OCI-M1 (cell line): Measurements from ENCODE around the gene ACTMAP.

Source experiments
- DNase-seq: peaks from one replicate; lab custom pipeline; 2025; lab: John Stamatoyannopoulos, UW

The ACTMAP gene

DNA sequence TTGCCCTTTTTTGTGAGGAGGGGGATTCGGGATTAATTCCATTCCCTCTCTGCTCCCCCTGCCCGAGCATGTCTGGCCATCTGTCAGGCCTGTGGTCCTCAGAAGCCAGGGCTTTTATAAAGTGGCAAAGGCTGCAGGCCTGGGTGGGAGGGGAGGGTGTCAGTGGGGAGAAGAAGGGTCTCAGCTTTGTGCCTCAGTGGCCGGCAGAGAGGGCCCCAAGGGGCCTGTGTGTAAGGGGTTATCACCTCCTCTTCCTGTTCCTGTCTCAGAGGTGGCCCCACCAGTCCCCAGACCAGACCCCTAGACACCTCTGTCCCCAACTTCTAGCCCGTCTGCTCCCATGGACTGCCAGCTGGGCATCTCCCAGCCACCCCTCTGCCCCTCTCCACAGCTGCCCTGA, 56.4 kb downstream of the ACTMAP start:
- DNase-seq = no peak

DNA sequence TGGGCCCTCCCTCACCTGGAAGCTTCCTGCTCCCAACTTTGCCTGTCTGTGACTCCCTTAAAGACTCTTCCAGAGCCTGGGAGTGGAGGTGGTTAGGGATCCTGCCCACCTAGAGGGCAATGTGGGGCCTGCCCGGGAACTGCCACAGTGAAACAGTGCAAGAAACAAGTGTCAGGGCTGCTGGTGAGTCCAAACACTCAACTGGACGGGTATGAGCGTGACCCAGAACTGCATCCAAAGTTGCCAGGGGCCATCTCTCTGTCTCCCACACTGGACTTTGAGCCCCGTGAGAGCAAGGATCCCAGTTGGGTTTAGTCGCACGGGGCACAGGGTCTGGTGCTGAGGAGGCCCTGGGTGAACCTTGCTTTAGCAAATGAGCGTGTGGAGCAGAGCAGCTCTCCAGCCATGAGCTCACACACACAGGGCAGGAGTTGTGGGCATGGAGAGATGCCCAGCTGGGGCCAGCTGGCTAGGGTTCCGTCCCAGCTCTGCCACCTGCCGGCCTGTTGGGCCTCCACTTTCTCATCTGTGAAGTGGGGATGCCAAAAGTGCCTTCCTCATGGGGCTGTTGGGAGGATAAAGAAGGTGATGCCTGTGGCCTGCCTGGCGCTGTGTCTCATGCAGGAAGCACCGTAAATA, 57.0 kb downstream of the ACTMAP start:
- no peak for DNase-seq

DNA sequence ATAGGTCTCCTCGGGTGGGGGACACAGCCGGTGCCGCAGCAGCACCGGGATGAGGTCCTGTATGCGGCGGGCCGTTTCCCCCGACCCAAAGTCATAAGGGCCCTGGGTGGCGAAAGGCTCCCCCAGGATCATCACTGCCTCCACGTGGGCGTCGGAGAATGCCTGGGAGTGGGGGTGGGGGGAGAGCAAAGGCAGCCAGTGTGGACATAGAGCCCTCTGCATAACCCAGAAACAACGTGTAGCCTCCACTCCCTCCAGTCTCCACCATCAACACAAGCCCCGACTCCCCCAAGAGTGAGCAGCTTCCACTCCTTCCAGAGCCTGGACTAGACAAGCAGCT, 58.1 kb downstream of the ACTMAP start:
- DNase-seq = no peak

DNA sequence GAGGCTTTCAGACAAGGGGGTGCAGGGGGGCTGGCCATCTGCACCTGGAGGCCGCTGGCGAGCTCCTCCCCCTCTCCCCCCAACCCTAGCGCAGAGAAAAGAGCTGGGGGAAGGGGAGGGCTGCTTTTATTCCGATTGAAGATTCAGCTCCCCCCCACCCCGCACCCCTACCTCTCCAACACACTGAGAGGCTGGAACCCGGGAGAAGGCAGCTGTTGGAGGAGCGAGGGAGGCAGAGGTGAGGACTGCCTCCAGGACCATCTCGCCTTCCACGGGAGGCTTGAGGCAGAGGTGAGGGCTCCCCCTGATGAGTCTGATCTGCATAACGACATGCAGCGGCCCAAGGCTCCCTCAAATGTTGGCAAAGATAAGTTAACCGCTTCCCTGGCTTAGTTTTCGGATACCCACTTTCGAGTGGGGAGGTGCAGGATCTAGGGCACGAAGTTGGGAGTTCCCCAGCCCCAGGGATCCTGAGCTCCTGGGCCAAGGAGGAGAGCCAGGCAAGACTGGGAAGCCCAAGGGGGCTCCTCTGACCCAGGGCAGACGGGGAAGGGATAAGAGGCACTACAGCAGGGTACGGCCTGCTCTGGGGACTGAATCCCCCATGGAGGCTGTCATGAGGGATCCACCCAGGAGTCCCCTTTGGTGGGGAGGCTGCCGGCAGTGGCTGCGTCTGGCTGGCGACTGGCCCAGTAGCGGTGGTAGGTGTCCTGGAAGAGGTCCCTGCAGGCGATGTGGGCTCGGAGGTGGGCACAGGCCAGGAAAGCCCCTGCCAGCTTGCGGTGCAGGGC, 58.7 kb downstream of the ACTMAP start:
- peak; percentile 55 for DNase-seq
